ENCODE results near the gene STOML1.

STOML1 gene

GRCh38 chr15:73930371-73930770 lies 61.7 kb downstream of the STOML1 start:
- no peak overlapping the region for H3K4me3 ChIP-seq (ENCODE audit: low read depth in 1 of 2, low read length in 2 of 2)
- H3K27ac ChIP-seq (ENCODE audit: low read depth, low read length) = no peak overlapping the region
- H3K9me3 ChIP-seq (ENCODE audit: low read length) = no peaks in the 10 kb centered on the region
- peaks cover 3% of the 10 kb centered on the region for H3K36me3 ChIP-seq (ENCODE audit: insufficient read depth, low read length)
- no peaks in the 10 kb centered on the region for H3K27me3 ChIP-seq (ENCODE audit: control insufficient read depth in 1 of 2, insufficient read depth in 2 of 2, low read length in 2 of 2)
- H3K4me1 ChIP-seq (ENCODE audit: insufficient read depth, low read length) = peaks cover 45% of the 10 kb centered on the region
- H3K9ac ChIP-seq (ENCODE audit: low read length) = no peak overlapping the region

GRCh38 chr15:73928971-73929627 lies 63.0 kb downstream of the STOML1 start:
- H3K9ac ChIP-seq (ENCODE audit: low read length) = no peak overlapping the region
- peaks cover 58% of the 10 kb centered on the region for H3K4me1 ChIP-seq (ENCODE audit: insufficient read depth, low read length)
- no peak overlapping the region for H3K4me3 ChIP-seq (ENCODE audit: low read depth in 1 of 2, low read length in 2 of 2)
- H3K27me3 ChIP-seq (ENCODE audit: control insufficient read depth in 1 of 2, insufficient read depth in 2 of 2, low read length in 2 of 2) = no peaks in the 10 kb centered on the region
- peaks cover 3% of the 10 kb centered on the region for H3K36me3 ChIP-seq (ENCODE audit: insufficient read depth, low read length)
- H3K9me3 ChIP-seq (ENCODE audit: low read length) = no peaks in the 10 kb centered on the region
- H3K27ac ChIP-seq (ENCODE audit: low read depth, low read length) = no peak overlapping the region
